ENCODE results near the gene CCDC24. TPM values are rescaled to one million over a fixed set of nuclear protein-coding genes. Genes with fewer than 3 reads are reported as not detected.
A peak's percentile ranks its signal among the peaks of the same experiment; 100 is the strongest.

Gene CCDC24
- total and polyA plus RNA-seq, 10 donors, result 3.3 to 25.9 (median 5.6) TPM

DNA sequence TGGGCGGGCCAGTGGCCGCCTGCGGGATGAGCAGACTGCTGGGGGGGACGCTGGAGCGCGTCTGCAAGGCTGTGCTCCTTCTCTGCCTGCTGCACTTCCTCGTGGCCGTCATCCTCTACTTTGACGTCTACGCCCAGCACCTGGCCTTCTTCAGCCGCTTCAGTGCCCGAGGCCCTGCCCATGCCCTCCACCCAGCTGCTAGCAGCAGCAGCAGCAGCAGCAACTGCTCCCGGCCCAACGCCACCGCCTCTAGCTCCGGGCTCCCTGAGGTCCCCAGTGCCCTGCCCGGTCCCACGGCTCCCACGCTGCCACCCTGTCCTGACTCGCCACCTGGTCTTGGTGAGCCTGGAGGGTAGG, 10.3 kb upstream of the CCDC24 start:
- TF ChIP-seq POLR2A (IDR thresholded peaks at IDR 0.05), result no peak
- no peak for TF ChIP-seq POLR2AphosphoS5 (IDR thresholded peaks at IDR 0.05)
- TF ChIP-seq, protein P1, sequence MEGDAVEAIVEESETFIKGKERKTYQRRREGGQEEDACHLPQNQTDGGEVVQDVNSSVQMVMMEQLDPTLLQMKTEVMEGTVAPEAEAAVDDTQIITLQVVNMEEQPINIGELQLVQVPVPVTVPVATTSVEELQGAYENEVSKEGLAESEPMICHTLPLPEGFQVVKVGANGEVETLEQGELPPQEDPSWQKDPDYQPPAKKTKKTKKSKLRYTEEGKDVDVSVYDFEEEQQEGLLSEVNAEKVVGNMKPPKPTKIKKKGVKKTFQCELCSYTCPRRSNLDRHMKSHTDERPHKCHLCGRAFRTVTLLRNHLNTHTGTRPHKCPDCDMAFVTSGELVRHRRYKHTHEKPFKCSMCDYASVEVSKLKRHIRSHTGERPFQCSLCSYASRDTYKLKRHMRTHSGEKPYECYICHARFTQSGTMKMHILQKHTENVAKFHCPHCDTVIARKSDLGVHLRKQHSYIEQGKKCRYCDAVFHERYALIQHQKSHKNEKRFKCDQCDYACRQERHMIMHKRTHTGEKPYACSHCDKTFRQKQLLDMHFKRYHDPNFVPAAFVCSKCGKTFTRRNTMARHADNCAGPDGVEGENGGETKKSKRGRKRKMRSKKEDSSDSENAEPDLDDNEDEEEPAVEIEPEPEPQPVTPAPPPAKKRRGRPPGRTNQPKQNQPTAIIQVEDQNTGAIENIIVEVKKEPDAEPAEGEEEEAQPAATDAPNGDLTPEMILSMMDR (IDR thresholded peaks at IDR 0.05 in 8 of 11, conservative IDR thresholded peaks at IDR 0.05 in 3 of 11), result no peak
- WGBS, 5 donors, result 71 to 84% (median 82%) methylated on average over 19 to 20 of the region's 20 CpGs
- no peak for DNase-seq

DNA sequence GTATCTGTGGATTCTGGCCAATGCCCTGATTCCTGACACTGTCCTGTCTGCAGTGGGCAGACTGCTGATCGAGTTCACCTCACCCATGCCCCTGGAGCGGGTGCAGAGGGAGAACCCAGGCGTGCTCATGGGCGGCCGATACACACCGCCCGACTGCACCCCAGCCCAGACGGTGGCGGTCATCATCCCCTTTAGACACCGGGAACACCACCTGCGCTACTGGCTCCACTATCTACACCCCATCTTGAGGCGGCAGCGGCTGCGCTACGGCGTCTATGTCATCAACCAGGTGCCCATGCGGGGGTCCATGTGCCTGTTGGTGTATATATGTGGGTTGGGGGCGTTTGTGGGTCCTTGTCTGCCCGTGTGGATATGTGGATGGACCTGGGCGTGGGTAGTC, 9.8 kb upstream of the CCDC24 start:
- no peak overlapping the region for H3K4me3 ChIP-seq
- DNase-seq, result no peak
- H3K36me3 ChIP-seq, result peaks cover 0 to 37% (median 11%) of the 10 kb centered on the region in 6 donors
- H3K27me3 ChIP-seq (replicated peaks in 1 of 7), result peaks cover 0 to 6% (median 0%) of the 10 kb centered on the region in 7 donors
- intact Hi-C loops (cut with DNase I; ENCODE audit: low total_unique reads), result no loop called here
- H3K4me1 ChIP-seq, result peaks cover 13 to 64% (median 42%) of the 10 kb centered on the region in 6 donors
- no peak for TF ChIP-seq POLR2AphosphoS5 (IDR thresholded peaks at IDR 0.05)
- TF ChIP-seq, protein P1 (IDR thresholded peaks at IDR 0.05 in 8 of 11, conservative IDR thresholded peaks at IDR 0.05 in 3 of 11), result no peak
- no peak for TF ChIP-seq POLR2A (IDR thresholded peaks at IDR 0.05)
- 94 to 97% (median 96%) methylated on average over 17 to 20 of the region's 20 CpGs for WGBS, 5 donors
- no peaks in the 10 kb centered on the region for H3K9me3 ChIP-seq
- no peak overlapping the region for H3K27ac ChIP-seq

More for the DNA sequence above, 10.3 kb upstream of the CCDC24 start:
- peak overlapping the region in 1 of 8 donors; percentile 5 for H3K4me3 ChIP-seq
- no peaks in the 10 kb centered on the region for H3K9me3 ChIP-seq
- intact Hi-C loops (cut with DNase I; ENCODE audit: low total_unique reads), result no loop called here
- peaks cover 0 to 6% (median 0%) of the 10 kb centered on the region in 7 donors for H3K27me3 ChIP-seq (replicated peaks in 1 of 7)
- peaks cover 0 to 41% (median 16%) of the 10 kb centered on the region in 6 donors for H3K36me3 ChIP-seq
- no peak overlapping the region for H3K27ac ChIP-seq
- H3K4me1 ChIP-seq, result peaks cover 18 to 69% (median 48%) of the 10 kb centered on the region in 6 donors

DNA sequence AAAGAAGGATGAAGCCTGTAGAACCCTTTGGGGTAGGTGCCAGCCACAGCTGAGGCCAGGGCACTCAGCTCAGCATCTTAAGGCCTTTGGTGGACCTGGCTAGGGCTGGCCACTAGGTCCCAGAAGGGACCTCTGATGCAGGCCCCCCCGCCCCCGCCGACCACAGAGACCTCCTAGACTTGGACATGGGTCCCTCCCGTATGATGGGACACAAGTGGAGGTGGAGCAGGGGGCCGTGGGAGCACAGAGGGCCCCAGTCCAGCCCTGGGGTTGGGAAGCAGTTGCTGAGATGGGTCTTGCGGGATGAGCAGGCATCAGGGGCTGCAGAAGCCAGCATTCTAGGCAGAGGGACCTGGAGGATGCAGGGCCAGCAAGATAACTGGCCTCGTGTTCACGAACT, 9.2 kb upstream of the CCDC24 start:
- Histone ChIP-seq H3K27me3 (replicated peaks in 1 of 7) (peaks cover 0 to 6% (median 0%) of the 10 kb centered on the region in 7 donors), H3K4me1 (peaks cover 7 to 57% (median 36%) of the 10 kb centered on the region in 6 donors), H3K36me3 (peaks cover 0 to 31% (median 5%) of the 10 kb centered on the region in 6 donors), H3K9me3 (no peaks in the 10 kb centered on the region), H3K4me3 (no peak overlapping the region), H3K27ac (peak overlapping the region in 6 of 8 donors; percentile 15 to 69 (median 44))
- intact Hi-C loops (cut with DNase I; ENCODE audit: low total_unique reads), result no loop called here
- DNase-seq, result no peak
- WGBS, 5 donors, result 92 to 97% (median 95%) methylated on average over 6 to 8 of the region's 8 CpGs
- TF ChIP-seq, protein P1 (IDR thresholded peaks at IDR 0.05 in 8 of 11, conservative IDR thresholded peaks at IDR 0.05 in 3 of 11), result no peak
- TF ChIP-seq POLR2AphosphoS5 (IDR thresholded peaks at IDR 0.05), result no peak
- no peak for TF ChIP-seq POLR2A (IDR thresholded peaks at IDR 0.05)

DNA sequence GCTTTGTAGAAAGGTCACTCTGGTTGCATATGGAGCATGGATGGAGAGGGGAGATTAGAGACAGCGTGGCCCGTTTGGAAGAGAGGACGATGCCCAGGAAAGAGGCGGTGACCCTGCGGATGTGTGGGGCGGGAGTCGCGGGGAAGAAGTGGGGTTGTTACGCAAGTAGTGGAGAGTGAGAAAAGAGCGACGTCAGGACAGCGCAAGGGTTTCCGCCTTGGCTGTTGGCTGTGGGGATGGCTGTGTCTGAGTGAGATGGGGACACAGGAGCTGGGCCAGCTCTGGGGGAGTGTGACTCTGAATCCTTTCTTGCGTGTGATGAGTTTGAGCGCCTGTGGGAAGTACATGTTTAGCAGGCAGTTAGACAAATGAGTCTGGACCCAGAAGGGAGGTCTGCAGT, 8.6 kb upstream of the CCDC24 start:
- TF ChIP-seq POLR2AphosphoS5 (IDR thresholded peaks at IDR 0.05) (peak; percentile 47 to 60 (median 53)), POLR2A (IDR thresholded peaks at IDR 0.05) (no peak)
- TF ChIP-seq, protein P1 (IDR thresholded peaks at IDR 0.05 in 8 of 11, conservative IDR thresholded peaks at IDR 0.05 in 3 of 11), result no peak
- Histone ChIP-seq H3K4me1 (peaks cover 7 to 52% (median 31%) of the 10 kb centered on the region in 6 donors), H3K36me3 (peaks cover 0 to 25% (median 1%) of the 10 kb centered on the region in 6 donors), H3K27me3 (replicated peaks in 1 of 7) (peaks cover 0 to 6% (median 0%) of the 10 kb centered on the region in 7 donors), H3K9me3 (no peaks in the 10 kb centered on the region), H3K4me3 (peak overlapping the region in 1 of 8 donors; percentile 11), H3K27ac (peak overlapping the region in 7 of 8 donors; percentile 32 to 69 (median 47))
- DNase-seq, result no peak
- intact Hi-C loops (cut with DNase I; ENCODE audit: low total_unique reads), result no loop called here
- 47 to 81% (median 71%) methylated on average over 15 of the region's 15 CpGs for WGBS, 5 donors
